KOPT-K1 (cell line): ENCODE data around the gene SDC4.

Source experiments
- H3K27ac ChIP-seq: fragments of 200-600 bp; sonication (generic); 2 replicates; pipeline ENCODE4 v1.5.1; 2016; ENCODE audit warnings: antibody characterized with exemption, mild to moderate bottlenecking, low read depth, low read length; ENCODE audit not compliant: poor library complexity, severe bottlenecking
- H3K36me3 ChIP-seq: fragments of 200-600 bp; sonication (generic); 2 replicates; pipeline ENCODE4 v1.5.1; 2017; ENCODE audit warnings: antibody characterized with exemption, mild to moderate bottlenecking, low read length, moderate library complexity; ENCODE audit not compliant: insufficient read depth
- H3K9me3 ChIP-seq: fragments of 200-600 bp; sonication (generic); 2 replicates; pipeline ENCODE4 v1.5.1; 2017; ENCODE audit warnings: antibody characterized with exemption, low read length, mild to moderate bottlenecking; ENCODE audit not compliant: insufficient read depth, poor library complexity, severe bottlenecking

SDC4 gene

GRCh38 chr20:45305262-45305661, 43.0 kb downstream of the SDC4 start:
- no peaks in the 10 kb centered on the region for H3K36me3 ChIP-seq
- H3K27ac ChIP-seq = no peak overlapping the region
- H3K9me3 ChIP-seq = no peaks in the 10 kb centered on the region

GRCh38 chr20:45304464-45304999, 43.7 kb downstream of the SDC4 start:
- Histone ChIP-seq H3K27ac (no peak overlapping the region), H3K36me3 (no peaks in the 10 kb centered on the region)

DNA sequence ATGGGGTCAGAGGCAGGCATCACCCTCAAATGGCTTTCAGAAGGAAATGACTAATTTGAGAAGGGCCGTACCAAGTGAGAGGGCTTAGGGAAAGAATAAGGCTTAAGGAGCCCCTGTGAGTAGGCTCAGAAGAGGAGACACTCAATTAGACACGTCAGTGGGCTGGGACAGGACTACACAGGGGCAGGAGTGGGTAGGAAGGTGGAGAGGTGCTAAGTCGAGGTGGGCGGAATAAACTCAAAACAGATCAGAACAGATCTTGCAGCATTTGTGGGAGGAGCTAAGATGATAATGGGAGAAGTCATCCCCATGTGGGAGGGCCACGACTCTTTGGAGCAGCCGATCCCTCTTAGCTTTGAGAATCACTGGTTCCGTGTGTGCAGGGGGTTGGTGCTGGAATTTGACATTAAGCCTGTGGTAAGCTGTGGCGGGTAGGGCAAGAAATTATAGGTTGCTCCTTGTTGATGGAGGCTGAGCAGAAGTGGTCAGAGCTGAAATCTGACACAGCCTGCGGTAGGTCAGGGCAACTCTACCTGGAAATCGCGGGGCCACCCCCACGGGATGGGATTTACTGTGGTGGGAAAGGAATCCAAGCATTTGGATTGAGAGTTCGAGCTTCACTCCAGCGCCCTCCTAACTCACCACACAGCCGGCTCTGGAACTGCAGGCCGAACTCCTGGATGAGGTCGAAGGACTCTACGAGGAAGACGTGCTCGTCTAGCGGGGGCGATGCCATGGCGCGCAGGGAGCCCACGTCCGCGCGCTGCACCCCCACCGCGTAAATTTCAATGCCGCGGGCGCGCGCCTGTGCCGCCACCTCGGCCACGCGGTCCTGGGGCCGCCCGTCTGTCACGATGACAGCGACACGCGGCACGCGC, 44.4 kb downstream of the SDC4 start:
- H3K27ac ChIP-seq = no peak overlapping the region
- H3K9me3 ChIP-seq = no peaks in the 10 kb centered on the region

More at GRCh38 chr20:45304464-45304999, 43.7 kb downstream of the SDC4 start:
- H3K9me3 ChIP-seq = no peaks in the 10 kb centered on the region

GRCh38 chr20:45301824-45302271, 46.4 kb downstream of the SDC4 start:
- no peaks in the 10 kb centered on the region for H3K9me3 ChIP-seq
- H3K27ac ChIP-seq = no peak overlapping the region
- H3K36me3 ChIP-seq = no peaks in the 10 kb centered on the region

More for the DNA sequence above, 44.4 kb downstream of the SDC4 start:
- no peaks in the 10 kb centered on the region for H3K36me3 ChIP-seq

GRCh38 chr20:45300961-45301360, 47.3 kb downstream of the SDC4 start:
- no peak overlapping the region for H3K27ac ChIP-seq
- no peaks in the 10 kb centered on the region for H3K9me3 ChIP-seq
- no peaks in the 10 kb centered on the region for H3K36me3 ChIP-seq

DNA sequence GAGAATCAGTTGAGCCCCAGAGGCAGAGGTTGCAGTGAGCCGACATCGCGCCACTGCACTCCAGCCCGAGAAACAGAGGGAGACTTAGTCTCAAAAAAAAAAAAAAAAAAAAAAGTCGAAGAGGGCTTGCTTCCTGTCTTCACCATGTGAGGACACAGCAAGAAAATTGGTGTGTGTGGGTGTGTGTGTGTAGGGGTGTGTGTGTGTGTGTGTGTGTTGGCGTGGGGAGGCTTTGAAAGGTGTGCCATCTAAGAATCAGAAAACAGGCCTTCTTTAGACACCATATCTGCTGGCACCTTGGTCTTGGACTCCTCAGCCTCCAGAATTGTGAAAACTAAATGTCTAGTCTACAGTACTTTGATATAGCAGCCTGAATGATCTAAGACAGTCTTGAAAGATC, 48.4 kb downstream of the SDC4 start:
- Histone ChIP-seq H3K36me3 (no peaks in the 10 kb centered on the region), H3K9me3 (no peaks in the 10 kb centered on the region), H3K27ac (no peak overlapping the region)

DNA sequence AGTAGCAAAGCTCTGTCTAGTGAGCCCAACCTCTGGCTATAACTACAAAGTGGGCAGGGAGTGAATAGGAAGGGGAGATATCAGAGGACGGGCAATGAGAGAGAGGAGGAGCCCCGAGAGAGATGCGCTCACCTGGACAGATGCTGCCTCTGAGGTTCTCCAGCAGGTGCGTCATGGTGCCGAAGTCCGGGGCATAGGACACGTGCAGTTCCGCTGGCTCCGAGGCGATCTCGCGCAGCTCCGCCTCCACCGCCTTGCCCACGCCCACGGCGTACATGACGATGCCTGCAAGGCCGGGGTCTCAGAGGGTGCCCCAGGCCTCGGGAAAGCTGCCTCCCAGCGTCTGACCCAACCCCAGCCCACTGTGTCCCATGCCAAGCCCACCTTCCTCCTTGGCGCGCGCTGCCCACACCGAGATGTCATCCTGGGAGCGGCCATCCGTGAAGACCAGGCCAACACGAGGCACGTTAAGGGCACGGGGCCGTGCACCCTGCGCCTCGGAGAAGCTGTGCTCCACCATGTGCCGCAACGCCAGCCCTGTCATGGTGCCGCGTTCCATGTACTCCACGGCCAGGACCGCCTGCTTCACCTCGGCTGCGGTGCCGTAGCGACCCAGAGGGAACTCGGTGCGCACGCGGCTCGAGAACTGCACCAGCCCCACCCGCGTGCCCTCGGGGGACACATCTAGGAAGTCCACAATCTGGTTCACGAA, 50.3 kb downstream of the SDC4 start:
- Histone ChIP-seq H3K27ac (no peak overlapping the region), H3K36me3 (no peaks in the 10 kb centered on the region), H3K9me3 (peaks cover 4% of the 10 kb centered on the region)

GRCh38 chr20:45294659-45295058, 53.6 kb downstream of the SDC4 start:
- H3K36me3 ChIP-seq = no peaks in the 10 kb centered on the region
- H3K27ac ChIP-seq = no peak overlapping the region
- H3K9me3 ChIP-seq = peaks cover 4% of the 10 kb centered on the region

DNA sequence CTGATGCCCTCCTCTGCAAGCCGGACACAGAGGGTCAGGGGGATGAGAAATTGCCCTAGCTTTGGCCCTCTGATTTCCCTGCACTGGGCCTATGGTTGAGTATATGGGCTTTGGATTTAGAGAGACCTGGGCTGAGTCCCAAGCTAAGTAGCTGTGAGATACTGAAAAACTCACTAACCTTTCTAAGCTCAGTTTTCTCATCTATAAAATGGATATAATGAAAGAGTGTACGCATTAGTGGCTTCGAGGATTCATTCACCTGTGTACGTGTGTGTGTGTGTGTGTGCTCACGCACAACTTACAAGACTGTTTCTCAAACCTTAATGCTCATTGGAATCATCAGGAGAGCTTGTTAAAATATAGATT, 54.2 kb downstream of the SDC4 start:
- Histone ChIP-seq H3K27ac (no peak overlapping the region), H3K36me3 (no peaks in the 10 kb centered on the region), H3K9me3 (peaks cover 4% of the 10 kb centered on the region)

DNA sequence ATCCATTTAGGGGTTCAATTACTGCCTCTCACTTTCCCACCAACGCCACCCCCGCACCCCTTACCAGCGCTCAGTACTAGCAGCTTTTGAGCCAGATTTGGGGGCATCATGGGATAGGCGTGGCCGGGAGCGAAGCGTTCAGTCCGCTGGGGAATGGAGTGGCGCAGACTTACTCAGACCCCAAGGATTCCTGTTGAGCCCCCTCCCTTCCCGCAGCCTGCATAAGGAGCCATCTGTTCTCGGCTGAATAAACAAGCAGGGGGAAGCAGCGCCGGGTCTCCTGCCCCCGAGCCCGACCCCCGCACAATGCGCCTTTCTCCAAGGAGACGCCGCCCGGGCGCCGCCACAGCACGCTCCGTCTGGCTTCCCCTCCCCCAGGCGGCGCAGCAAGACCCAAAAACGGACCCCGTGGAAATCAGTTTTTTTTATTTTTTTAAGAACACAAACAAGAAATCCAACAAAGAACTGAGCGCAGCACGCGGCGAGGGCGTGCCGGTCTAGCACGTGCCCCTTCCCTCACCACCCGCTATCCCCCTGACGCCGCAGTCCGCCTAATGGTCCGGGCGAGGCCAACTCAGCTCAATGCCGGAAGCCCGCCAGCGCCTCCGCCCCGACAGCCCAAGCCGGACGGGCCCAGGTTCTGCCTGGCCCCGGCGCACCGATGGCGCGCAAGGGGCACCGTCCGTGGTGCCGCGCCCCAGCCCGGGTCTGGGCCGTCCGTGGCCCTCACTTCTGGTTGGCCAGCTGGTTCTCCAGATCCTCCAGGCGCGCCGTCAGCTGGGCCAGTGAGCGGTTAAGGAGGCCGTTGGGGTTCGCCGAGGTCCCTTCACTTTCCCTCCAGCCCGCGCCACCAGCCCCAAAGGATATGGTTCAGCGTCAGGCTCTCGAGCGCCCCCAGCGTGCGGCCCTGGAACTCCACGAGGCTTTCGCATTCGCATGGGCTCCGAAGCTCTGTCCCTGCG, 54.9 kb downstream of the SDC4 start:
- Histone ChIP-seq H3K27ac (no peak overlapping the region), H3K9me3 (peaks cover 4% of the 10 kb centered on the region), H3K36me3 (no peaks in the 10 kb centered on the region)

GRCh38 chr20:45292343-45292742, 55.9 kb downstream of the SDC4 start:
- H3K9me3 ChIP-seq = peaks cover 4% of the 10 kb centered on the region
- no peak overlapping the region for H3K27ac ChIP-seq
- H3K36me3 ChIP-seq = no peaks in the 10 kb centered on the region

DNA sequence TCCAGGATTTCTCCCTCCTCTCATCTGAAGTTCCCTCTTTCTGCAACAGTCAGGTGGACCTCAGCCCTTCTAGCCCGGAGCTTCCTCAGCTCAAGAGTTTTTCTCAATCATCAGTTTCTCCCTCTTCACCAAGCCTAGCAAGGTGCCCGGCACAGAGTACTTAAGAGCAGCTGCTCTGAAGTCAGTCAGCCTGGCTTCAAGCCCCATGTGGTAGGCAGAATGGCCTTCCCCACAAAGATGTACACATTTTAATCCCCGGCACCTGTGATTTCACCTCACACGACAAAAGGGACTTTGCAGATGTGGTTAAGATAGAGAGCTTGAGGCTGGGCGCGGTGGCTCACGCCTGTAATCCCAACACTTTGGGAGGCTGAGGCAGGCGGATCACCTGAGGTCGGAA, 56.7 kb downstream of the SDC4 start:
- H3K36me3 ChIP-seq = no peaks in the 10 kb centered on the region
- H3K27ac ChIP-seq = no peak overlapping the region
- H3K9me3 ChIP-seq = peaks cover 4% of the 10 kb centered on the region

DNA sequence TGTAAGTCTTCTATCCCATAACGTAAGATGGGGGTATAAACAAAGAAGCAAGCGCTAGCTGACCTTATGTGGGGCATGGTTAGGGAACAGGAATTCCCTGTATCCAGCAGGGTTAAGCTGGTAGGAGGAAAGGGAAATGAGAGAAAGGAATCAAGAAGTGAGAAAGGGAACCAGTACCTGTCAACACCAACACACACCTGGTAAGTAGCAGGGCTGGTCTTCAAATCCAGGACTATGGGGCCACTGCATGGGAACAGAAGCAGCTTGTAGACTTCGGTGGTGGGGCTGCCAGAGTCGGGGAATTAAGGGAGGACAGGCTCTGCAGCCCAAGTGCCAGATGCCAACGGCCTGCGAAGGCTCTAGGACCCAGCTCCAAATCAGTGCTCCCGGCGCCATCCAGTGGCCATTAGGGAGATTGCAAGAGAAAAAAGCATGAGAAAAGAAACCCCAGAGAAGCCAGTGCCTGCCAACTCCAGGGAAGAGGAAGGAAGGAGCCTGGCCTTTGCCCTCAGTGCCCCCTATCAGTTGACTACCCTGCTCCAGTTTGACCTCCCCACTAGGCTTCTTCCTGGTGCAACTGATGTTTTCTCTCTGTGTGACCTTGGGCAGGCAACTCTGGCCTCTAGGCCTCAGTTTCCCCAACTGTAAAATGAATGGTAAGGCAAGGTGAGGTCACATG, 57.4 kb downstream of the SDC4 start:
- Histone ChIP-seq H3K27ac (no peak overlapping the region), H3K9me3 (peaks cover 4% of the 10 kb centered on the region), H3K36me3 (no peaks in the 10 kb centered on the region)
